Adrenal gland (tissue), 12 donors: Measurements from ENCODE around the gene RPS19. TPM values are rescaled to one million over a fixed set of nuclear protein-coding genes. Genes with fewer than 3 reads are reported as not detected.

Experiments
- DNase-seq, 7 donors: peaks; one replicate each; pipeline ENCODE4 v3.0.0-alpha.2; 2019 to 2020
- H3K27ac ChIP-seq, 5 donors: fragments of 200-600 bp; sonication (generic) in 4 of 5; 1 replicate in 3 of 5; 2 replicates in 2 of 5; pipeline versions ENCODE4 v1.5.1 to v1.8.0; 2016 to 2020; ENCODE audit warnings: mild to moderate bottlenecking in 1 of 5
- H3K27me3 ChIP-seq: fragments of 200-600 bp; 2 replicates; pipeline ENCODE4 v1.8.0; 2021
- H3K36me3 ChIP-seq, 2 donors: fragments of 200-600 bp; replicated peaks in 1 of 2; 1 replicate in 1 of 2; 2 replicates in 1 of 2; pipeline versions ENCODE4 v1.5.1 to v1.8.0; 2018 to 2022
- H3K4me1 ChIP-seq, 2 donors: fragments of 200-600 bp; replicated peaks in 1 of 2; 1 replicate in 1 of 2; 2 replicates in 1 of 2; pipeline versions ENCODE4 v1.5.1 to v1.8.0; 2018 to 2021
- H3K4me3 ChIP-seq, 4 donors: fragments of 200-600 bp; sonication (generic) in 3 of 4; one replicate each; pipeline ENCODE4 v1.5.1; 2016 to 2018
- H3K9me3 ChIP-seq, 3 donors: fragments of 200-600 bp; sonication (generic) in 1 of 3; replicated peaks in 1 of 3; 1 replicate in 2 of 3; 2 replicates in 1 of 3; pipeline versions ENCODE4 v1.5.1 to v1.8.0; 2016 to 2021
- POLR2A ChIP-seq, 2 donors: fragments of 450-650 bp; IDR thresholded peaks; one replicate each; pipeline ENCODE4 v1.6.1; 2017; ENCODE audit warnings: antibody characterized with exemption in 2 of 2, mild to moderate bottlenecking in 2 of 2, moderate library complexity in 1 of 2
- WGBS, 4 donors: extraction: QIAGEN DNeasy Blood & Tissue Kit in 2 of 4; methylation state at CpG; one replicate each; pipeline versions ENCODE4 v1.1.5 to v1.1.7; 2013 to 2017; 5-methylcytosine and 5-hydroxymethylcytosine counted together
- intact Hi-C, 2 donors: fragments of 100-400 bp; cut with DNase I; formaldehyde crosslinking; loops; one replicate each; pipeline versions ENCODE4 v1.14.1 to v1.15.0; 2022 to 2023
- polyA plus RNA-seq, 3 donors: library from polyadenylated mRNA; stranded (reverse); fragments of 200-250 nt in 2 of 3; fragments of 350-450 nt in 1 of 3; fragmentation: Illumina TruSeq in 1 of 3; extraction: RNeasy Lipid Tissue Mini Kit (QIAGEN cat#74804) in 1 of 3; gene quantifications; one replicate each; pipeline ENCODE4 v1.2.3, GENCODE V29; 2013 to 2014
- total RNA-seq, 9 donors: library from RNA; depleted of rRNA in 4 of 9; stranded (reverse); fragments of >200 nt in 4 of 9; fragments of 120-200 nt in 1 of 9; fragmentation: NEBNext Ultra II Directional in 1 of 9; extraction: Animal tissue kit (Norgen Biotek cat#: 25700) in 1 of 9; gene quantifications; one replicate each; pipeline versions ENCODE4 v1.1.0 to v1.2.4, GENCODE V29; 2013 to 2023
- TF ChIP-seq, protein P1 (sequence below), 6 experiments: fragments of 450-650 bp in 4 of 6; fragments of 200-600 bp in 2 of 6; sonication (generic) in 1 of 6; IDR thresholded peaks; 1 replicate in 5 of 6; 2 replicates in 1 of 6; pipeline versions ENCODE4 v1.5.1 to v1.8.0; 2016 to 2021; ENCODE audit warnings: antibody characterized with exemption in 6 of 6, mild to moderate bottlenecking in 2 of 6, moderate library complexity in 1 of 6
- donor health status: healthy with polysubstance abuse.
- donor health status: Bipolar disorder and iron deficiency.
- donor health status: DM: yes; HTN: yes; CAD: no.
- donor health status: DM: no; HTN: no; CAD: no.
- donor health status: DM: no; HTN: no; CAD: no.
- donor health status: DM: yes; HTN: yes; CAD: no.

RPS19 gene
- total and polyA plus RNA-seq, 12 donors = 418 to 3,405 (median 1,389) TPM

- 93 to 97% (median 96%) methylated on average over 4 of the region's 4 CpGs for WGBS, 4 donors
- H3K27me3 ChIP-seq = no peaks in the 10 kb centered on the region
- H3K27ac ChIP-seq = no peak overlapping the region
- H3K36me3 ChIP-seq = peaks cover 0 to 47% of the 10 kb centered on the region in 2 donors
- H3K9me3 ChIP-seq = no peaks in the 10 kb centered on the region
- TF ChIP-seq POLR2A (IDR thresholded peaks at IDR 0.05) = no peak
- TF ChIP-seq, protein P1, sequence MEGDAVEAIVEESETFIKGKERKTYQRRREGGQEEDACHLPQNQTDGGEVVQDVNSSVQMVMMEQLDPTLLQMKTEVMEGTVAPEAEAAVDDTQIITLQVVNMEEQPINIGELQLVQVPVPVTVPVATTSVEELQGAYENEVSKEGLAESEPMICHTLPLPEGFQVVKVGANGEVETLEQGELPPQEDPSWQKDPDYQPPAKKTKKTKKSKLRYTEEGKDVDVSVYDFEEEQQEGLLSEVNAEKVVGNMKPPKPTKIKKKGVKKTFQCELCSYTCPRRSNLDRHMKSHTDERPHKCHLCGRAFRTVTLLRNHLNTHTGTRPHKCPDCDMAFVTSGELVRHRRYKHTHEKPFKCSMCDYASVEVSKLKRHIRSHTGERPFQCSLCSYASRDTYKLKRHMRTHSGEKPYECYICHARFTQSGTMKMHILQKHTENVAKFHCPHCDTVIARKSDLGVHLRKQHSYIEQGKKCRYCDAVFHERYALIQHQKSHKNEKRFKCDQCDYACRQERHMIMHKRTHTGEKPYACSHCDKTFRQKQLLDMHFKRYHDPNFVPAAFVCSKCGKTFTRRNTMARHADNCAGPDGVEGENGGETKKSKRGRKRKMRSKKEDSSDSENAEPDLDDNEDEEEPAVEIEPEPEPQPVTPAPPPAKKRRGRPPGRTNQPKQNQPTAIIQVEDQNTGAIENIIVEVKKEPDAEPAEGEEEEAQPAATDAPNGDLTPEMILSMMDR (IDR thresholded peaks at IDR 0.05) = no peak
- intact Hi-C loops = no loop called here
- DNase-seq = no peak
- no peak overlapping the region for H3K4me3 ChIP-seq
- H3K4me1 ChIP-seq = no peaks in the 10 kb centered on the region
These were observed 30.9 kb downstream of the RPS19 start for GRCh38 chr19:41890936-41891335.

DNA sequence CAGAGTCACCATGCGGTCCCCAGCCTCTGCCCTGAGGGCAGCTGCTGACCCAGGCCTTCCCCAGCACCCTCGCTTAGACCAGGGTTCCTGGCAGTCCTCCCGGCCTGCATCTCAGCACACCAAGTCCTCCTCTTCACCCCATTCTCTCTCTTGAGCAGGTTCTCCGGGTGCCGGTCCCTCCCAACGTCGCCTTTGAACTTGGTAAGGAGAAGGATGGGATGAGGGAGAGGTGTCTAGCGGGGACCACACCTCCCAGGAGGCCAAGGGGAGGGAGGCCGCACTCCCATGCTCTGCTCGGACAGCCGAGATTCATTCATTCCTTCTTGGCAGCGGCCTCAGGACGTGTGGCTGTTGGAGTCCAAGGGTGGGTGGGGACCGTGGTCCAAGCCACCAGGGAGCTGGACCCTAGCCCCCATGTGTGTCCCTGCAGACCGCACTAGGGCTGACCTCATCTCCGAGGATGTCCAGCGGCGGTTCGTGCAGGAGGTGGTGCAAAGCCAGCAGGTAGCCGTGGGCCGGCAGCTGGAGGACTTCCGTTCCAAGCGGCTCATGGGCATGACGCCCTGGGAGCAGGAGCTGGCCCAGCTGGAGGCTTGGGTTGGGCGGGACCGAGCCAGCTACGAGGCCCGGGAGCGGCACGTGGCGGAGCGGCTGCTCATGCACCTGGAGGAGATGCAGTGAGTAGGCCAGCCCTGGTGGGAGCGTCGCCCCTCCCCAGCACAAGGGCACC is 32.3 kb downstream of the RPS19 start:
- Histone ChIP-seq H3K4me1 (no peaks in the 10 kb centered on the region), H3K27ac (no peak overlapping the region), H3K4me3 (no peak overlapping the region), H3K36me3 (peaks cover 0 to 51% of the 10 kb centered on the region in 2 donors), H3K27me3 (no peaks in the 10 kb centered on the region), H3K9me3 (no peaks in the 10 kb centered on the region)
- TF ChIP-seq POLR2A (IDR thresholded peaks at IDR 0.05) = no peak
- intact Hi-C loops = no loop called here
- DNase-seq = no peak
- WGBS, 4 donors = 91 to 94% (median 93%) methylated on average over 7 to 34 of the region's 34 CpGs

DNA sequence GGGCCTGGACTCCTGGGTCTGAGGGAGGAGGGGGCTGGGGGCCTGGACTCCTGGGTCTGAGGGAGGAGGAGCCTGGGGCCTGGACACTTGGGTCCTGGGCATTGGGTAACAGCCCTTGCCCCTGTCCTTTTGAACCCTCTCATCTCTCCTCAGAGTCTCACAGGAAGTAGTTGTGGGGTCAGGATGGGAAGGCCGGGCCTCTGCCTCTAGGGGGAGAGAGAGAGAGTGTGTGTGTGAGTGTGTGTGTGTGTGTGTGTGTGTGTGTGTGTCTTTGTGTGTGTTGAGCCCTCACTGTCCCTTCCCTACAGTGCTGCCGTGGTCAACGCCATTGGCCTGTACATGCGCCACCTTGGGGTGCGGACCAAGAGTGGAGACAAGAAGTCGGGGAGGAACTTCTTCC is 33.8 kb downstream of the RPS19 start:
- intact Hi-C loops = no loop called here
- no peak overlapping the region for H3K27ac ChIP-seq
- no peaks in the 10 kb centered on the region for H3K4me1 ChIP-seq
- peaks cover 0 to 56% of the 10 kb centered on the region in 2 donors for H3K36me3 ChIP-seq
- no peaks in the 10 kb centered on the region for H3K27me3 ChIP-seq
- no peak for DNase-seq
- H3K9me3 ChIP-seq = no peaks in the 10 kb centered on the region
- H3K4me3 ChIP-seq = no peak overlapping the region
- no peak for TF ChIP-seq POLR2A (IDR thresholded peaks at IDR 0.05)
- TF ChIP-seq, protein P1 (IDR thresholded peaks at IDR 0.05) = no peak
- WGBS, 4 donors = 74 to 86% (median 80%) methylated on average over 6 of the region's 6 CpGs

- no peak overlapping the region for H3K4me3 ChIP-seq
- TF ChIP-seq, protein P1 (IDR thresholded peaks at IDR 0.05) = no peak
- no peak for TF ChIP-seq POLR2A (IDR thresholded peaks at IDR 0.05)
- WGBS, 4 donors = 85 to 87% (median 86%) methylated on average over 5 to 14 of the region's 14 CpGs
- no peaks in the 10 kb centered on the region for H3K27me3 ChIP-seq
- no peaks in the 10 kb centered on the region for H3K9me3 ChIP-seq
- H3K27ac ChIP-seq = no peak overlapping the region
- peaks cover 0 to 56% of the 10 kb centered on the region in 2 donors for H3K36me3 ChIP-seq
- no peak for DNase-seq
- H3K4me1 ChIP-seq = no peaks in the 10 kb centered on the region
- intact Hi-C loops = no loop called here
These were observed 34.3 kb downstream of the RPS19 start for GRCh38 chr19:41894350-41894749.
